PC-9 (cell line): ENCODE results near the gene ATP11B.

Source experiments
- EZH2 ChIP-seq: fragments of 200-600 bp; sonication (generic); IDR thresholded peaks from 2 replicates; pipeline ENCODE4 v1.8.0; 2017; ENCODE audit warnings: antibody characterized with exemption, low read depth
- TF ChIP-seq, protein P1 (sequence below): fragments of 200-600 bp; sonication (generic); conservative IDR thresholded peaks from 2 replicates; pipeline ENCODE4 v1.6.1; 2017; ENCODE audit warnings: mixed run types, antibody characterized with exemption, mild to moderate bottlenecking, moderate library complexity

DNA sequence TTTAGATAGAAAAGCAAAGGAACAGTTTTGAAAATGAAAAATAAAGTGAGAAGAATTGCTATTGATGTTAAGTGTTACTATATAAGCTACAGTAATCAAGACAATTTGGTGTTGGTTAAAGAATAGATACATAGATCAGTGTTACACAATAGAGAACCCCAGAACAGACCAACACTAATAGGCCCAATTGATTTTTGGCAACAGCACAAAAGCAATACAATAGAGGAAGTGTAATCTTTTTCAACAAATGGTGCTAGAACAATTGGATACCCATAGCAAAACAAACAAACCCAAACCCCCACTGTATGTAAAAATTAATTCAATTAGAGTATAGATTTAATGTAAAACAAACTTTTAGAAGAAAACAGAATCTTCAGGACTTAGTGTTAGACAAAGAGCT, 61.8 kb downstream of the ATP11B start:
- TF ChIP-seq, protein P1, sequence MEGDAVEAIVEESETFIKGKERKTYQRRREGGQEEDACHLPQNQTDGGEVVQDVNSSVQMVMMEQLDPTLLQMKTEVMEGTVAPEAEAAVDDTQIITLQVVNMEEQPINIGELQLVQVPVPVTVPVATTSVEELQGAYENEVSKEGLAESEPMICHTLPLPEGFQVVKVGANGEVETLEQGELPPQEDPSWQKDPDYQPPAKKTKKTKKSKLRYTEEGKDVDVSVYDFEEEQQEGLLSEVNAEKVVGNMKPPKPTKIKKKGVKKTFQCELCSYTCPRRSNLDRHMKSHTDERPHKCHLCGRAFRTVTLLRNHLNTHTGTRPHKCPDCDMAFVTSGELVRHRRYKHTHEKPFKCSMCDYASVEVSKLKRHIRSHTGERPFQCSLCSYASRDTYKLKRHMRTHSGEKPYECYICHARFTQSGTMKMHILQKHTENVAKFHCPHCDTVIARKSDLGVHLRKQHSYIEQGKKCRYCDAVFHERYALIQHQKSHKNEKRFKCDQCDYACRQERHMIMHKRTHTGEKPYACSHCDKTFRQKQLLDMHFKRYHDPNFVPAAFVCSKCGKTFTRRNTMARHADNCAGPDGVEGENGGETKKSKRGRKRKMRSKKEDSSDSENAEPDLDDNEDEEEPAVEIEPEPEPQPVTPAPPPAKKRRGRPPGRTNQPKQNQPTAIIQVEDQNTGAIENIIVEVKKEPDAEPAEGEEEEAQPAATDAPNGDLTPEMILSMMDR: no peak
- TF ChIP-seq EZH2: no peak
